Measurements from ENCODE around the gene ZSWIM5.
"Not testable (repeated sequence)": the region's sequence is repeated elsewhere in the genome, so short reads cannot be mapped to it uniquely, and the experiment has no call there.

The ZSWIM5 gene

DNA sequence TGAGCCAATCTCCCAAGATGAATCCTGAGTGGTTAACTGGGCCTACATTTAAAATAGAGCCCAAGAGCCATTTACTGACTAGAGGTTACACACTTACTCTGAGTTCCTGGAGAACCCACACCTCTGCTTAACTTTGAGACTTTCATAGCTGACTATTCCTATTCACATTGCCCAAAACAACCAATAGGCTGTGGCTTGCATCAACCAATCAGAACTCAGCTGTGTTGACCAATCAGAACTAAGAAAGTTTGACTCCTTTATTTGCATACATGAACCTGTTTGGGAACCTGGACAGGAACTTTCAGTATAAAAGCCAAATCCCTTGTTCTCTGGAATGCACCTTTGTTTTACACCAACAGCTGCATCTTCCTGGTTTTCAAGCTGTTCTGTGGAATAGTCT, 9.5 kb downstream of the ZSWIM5 start:
- TF ChIP-seq TAF1 (IDR thresholded peaks at IDR 0.05; ENCODE audit: borderline replicate concordance, low read depth, low read length) (no peak), POLR2A (IDR thresholded peaks at IDR 0.05; ENCODE audit: low read depth, low read length) (no peak), POLR2AphosphoS5 (IDR thresholded peaks at IDR 0.05; ENCODE audit: low read depth, low read length) (no peak)
- DNase-seq (ENCODE audit: insufficient read length), result no peak
- FAIRE-seq, result no peak

DNA sequence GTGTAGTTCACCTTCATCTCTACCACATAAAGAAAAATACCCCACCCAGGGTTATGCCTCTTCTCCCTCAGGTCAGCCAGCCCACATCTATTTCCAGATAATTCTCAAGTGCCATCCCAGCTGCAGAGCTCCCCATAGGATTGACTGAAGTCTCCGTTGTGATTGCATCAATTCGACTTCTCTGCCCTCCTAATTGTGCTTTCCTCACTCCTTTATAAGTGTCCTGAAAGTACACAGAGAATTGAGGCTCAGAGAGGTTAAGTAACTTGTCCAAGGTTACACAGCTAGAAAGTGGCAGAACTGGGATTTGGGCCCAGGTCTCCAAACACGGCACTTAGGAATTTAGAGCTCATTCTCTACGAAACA, 15.0 kb downstream of the ZSWIM5 start:
- TF ChIP-seq TAF1 (IDR thresholded peaks at IDR 0.05; ENCODE audit: borderline replicate concordance, low read depth, low read length) (no peak), POLR2AphosphoS5 (IDR thresholded peaks at IDR 0.05; ENCODE audit: low read depth, low read length) (no peak), POLR2A (IDR thresholded peaks at IDR 0.05; ENCODE audit: low read depth, low read length) (no peak)
- no peak for DNase-seq (ENCODE audit: insufficient read length)
- no peak for FAIRE-seq

DNA sequence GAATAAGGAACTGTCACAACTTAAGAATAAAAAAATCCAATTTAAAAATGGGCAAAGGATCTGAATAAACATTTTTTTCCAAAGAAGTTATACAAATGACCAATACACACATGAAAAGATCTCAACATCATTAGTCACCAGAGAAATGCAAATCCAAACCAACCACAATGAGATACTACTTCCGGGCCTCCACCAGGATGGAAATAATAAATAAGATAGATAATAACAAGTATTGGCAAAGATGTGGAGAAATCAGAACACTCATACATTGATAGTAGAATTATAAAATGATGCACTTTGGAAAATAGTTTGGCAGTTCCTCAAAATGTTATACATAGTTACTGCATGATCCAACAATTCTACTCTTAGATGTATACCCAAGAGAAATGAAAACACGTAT, 18.7 kb downstream of the ZSWIM5 start:
- FAIRE-seq (no peak), DNase-seq (ENCODE audit: insufficient read length) (no peak)
- no peak for TF ChIP-seq POLR2A (IDR thresholded peaks at IDR 0.05; ENCODE audit: low read depth, low read length)
- TF ChIP-seq POLR2AphosphoS5 (IDR thresholded peaks at IDR 0.05; ENCODE audit: low read depth, low read length), result no peak
- no peak for TF ChIP-seq TAF1 (IDR thresholded peaks at IDR 0.05; ENCODE audit: borderline replicate concordance, low read depth, low read length)

DNA sequence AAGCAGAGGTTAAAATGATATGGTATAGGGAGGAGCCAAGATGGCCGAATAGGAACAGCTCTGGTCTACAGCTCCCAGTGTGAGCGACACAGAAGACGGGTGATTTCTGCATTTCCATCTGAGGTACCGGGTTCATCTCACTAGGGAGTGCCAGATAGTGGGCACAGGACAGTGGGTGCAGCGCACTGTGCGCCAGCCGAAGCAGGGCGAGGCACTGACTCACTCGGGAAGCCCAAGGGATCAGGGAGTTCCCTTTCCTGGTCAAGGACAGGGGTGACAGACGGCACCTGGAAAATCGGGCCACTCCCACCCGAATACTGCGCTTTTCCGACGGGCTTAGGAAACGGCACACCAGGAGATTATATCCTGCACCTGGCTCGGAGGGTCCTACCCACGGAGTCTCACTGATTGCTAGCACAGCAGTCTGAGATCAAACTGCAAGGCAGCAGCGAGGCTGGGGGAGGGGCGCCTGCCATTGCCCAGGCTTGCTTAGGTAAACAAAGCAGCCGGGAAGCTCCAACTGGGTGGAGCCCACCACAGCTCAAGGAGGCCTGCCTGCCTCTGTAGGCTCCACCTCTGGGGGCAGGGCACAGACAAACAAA, 26.4 kb downstream of the ZSWIM5 start:
- not testable (repeated sequence) for FAIRE-seq; DNase-seq (ENCODE audit: insufficient read length)

DNA sequence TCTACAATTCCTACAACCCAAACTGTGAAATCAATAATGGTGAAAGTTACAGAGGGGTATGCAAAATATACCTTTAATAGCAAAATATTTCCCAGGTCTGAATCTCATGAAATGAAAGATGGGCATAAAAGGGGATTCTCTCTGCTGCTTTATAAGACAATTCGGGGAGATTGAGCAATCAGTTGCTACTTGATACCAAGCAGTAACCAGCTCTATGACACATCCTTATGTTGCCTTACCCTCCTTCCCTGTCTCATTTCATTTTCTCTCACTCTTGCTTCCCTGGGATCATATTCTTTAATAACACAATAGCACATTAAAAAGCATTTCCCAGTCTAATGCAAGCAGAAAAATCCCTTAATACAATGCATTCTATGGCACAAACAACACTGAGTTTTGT, 29.0 kb downstream of the ZSWIM5 start:
- FAIRE-seq, result no peak
- DNase-seq (ENCODE audit: insufficient read length), result no peak
- no peak for TF ChIP-seq POLR2A (IDR thresholded peaks at IDR 0.05; ENCODE audit: low read depth, low read length)
- no peak for TF ChIP-seq TAF1 (IDR thresholded peaks at IDR 0.05; ENCODE audit: borderline replicate concordance, low read depth, low read length)
- TF ChIP-seq POLR2AphosphoS5 (IDR thresholded peaks at IDR 0.05; ENCODE audit: low read depth, low read length), result no peak

DNA sequence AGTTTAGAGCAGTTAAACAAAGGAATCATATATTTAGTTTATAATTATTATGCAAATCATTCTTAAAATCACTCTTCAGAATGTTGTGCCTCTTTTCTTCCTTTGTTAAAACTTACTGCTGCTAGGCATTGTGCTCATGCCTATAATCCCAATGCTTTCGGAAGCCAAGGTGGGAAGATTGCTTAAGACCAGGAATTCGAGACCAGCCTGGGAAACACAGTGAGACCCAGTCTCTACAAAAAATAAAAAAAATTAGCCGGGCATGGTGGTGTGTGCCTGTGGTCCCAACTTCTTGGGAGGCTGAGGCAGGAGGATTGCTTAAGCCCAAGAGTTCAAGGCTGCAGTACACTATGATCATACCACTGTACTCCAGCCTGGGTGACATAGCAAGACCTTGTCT, 33.6 kb downstream of the ZSWIM5 start:
- FAIRE-seq (no peak), DNase-seq (ENCODE audit: insufficient read length) (no peak)
- TF ChIP-seq POLR2AphosphoS5 (IDR thresholded peaks at IDR 0.05; ENCODE audit: low read depth, low read length) (no peak), TAF1 (IDR thresholded peaks at IDR 0.05; ENCODE audit: borderline replicate concordance, low read depth, low read length) (no peak), POLR2A (IDR thresholded peaks at IDR 0.05; ENCODE audit: low read depth, low read length) (no peak)

DNA sequence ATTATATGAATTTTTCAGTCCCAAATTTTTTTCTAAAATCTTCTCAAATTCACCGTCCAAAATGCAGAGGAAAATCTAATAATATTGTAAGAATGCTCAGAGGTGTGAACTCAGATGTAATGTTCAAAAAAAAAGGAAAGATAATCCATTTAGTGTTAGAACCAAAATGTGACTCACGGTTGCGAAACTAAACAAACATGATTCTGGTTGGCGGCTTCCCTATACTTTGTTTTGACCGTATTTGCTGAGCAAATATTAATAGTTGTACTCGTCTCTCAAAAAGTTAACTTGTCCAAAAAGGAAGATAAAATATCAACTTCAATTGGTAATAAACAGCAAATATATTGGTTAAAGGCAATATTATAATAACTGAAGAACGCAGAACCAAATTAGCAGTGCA, 34.4 kb downstream of the ZSWIM5 start:
- DNase-seq (ENCODE audit: insufficient read length) (no peak), FAIRE-seq (no peak)
- no peak for TF ChIP-seq POLR2A (IDR thresholded peaks at IDR 0.05; ENCODE audit: low read depth, low read length)
- no peak for TF ChIP-seq POLR2AphosphoS5 (IDR thresholded peaks at IDR 0.05; ENCODE audit: low read depth, low read length)
- TF ChIP-seq TAF1 (IDR thresholded peaks at IDR 0.05; ENCODE audit: borderline replicate concordance, low read depth, low read length), result no peak

DNA sequence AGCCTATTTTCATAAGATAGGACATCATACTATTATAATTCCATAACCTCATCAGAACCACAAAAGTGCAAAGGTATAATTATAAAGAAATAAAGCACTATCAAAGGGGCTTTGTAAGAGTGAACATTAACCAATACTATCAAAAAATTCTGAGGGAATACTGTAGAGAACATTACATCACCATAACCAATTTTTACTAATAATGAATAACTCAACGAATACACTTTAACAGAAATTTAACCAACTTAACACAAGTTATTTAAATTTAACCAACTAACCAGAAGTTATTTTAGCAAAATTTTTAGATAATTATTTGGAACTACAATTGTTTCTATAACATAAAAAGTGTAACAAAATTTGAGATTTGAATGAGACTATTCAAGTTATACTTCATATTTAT, 34.8 kb downstream of the ZSWIM5 start:
- DNase-seq (ENCODE audit: insufficient read length), result no peak
- FAIRE-seq, result no peak
- no peak for TF ChIP-seq POLR2A (IDR thresholded peaks at IDR 0.05; ENCODE audit: low read depth, low read length)
- no peak for TF ChIP-seq TAF1 (IDR thresholded peaks at IDR 0.05; ENCODE audit: borderline replicate concordance, low read depth, low read length)
- no peak for TF ChIP-seq POLR2AphosphoS5 (IDR thresholded peaks at IDR 0.05; ENCODE audit: low read depth, low read length)

DNA sequence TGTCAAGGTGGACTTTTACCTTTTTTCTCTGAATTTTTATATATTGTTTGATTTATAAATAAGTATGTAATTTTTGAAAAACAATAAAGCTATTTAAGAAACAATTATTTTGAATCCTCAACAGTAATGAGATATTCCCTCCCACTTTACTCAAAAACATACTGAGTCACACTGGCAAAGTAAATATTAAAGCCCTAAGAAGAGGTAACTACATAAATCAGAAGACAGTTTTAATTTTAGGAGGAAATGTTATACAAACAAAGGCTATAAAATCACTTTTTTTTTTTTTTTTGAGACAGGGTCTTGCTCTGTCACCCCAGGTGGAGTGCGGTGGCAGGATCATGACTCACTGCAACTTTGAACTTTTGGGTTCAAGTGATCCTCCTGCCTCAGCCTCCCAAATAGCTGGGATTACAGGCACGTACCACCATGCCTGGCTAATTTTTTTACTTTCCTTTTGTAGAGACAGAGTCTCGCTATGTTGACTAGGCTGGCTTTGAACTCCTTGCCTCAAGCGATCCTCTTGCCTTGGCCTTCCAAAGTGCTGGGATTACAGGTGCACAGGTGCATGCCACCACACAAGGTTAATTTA, 36.2 kb downstream of the ZSWIM5 start:
- DNase-seq (ENCODE audit: insufficient read length), result no peak
- no peak for FAIRE-seq
- TF ChIP-seq POLR2AphosphoS5 (IDR thresholded peaks at IDR 0.05; ENCODE audit: low read depth, low read length), result no peak
- TF ChIP-seq TAF1 (IDR thresholded peaks at IDR 0.05; ENCODE audit: borderline replicate concordance, low read depth, low read length), result no peak
- TF ChIP-seq POLR2A (IDR thresholded peaks at IDR 0.05; ENCODE audit: low read depth, low read length), result no peak

DNA sequence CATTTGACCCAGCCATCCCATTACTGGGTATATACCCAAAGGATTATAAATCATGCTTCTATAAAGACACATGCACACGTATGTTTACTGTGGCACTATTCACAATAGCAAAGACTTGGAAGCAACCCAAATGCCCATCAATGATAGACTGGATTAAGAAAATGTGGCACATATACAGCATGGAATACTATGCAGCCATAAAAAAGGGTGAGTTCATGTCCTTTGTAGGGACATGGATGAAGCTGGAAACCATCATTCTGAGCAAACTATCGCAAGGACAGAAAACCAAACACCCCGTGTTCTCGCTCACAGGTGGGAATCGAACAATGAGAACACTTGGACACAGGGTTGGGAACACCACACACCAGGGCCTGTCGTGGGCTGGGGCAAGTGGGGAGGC, 38.5 kb downstream of the ZSWIM5 start:
- FAIRE-seq; DNase-seq (ENCODE audit: insufficient read length): not testable (repeated sequence)

DNA sequence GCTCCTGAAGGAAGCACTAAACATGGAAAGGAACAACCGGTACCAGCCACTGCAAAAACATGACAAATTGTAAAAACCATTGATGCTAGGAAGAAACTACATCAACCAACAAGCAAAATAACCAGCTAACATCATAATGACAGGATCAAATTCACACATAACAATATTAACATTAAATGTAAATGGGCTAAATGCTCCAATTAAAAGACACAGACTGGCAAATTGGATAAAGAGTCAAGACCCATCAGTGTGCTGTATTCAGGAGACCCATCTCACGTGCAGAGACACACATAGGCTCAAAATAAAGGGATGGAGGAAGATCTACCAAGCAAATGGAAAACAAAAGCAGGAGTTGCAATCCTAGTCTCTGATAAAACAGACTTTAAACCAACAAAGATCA, 42.1 kb downstream of the ZSWIM5 start:
- FAIRE-seq; DNase-seq (ENCODE audit: insufficient read length): not testable (repeated sequence)

DNA sequence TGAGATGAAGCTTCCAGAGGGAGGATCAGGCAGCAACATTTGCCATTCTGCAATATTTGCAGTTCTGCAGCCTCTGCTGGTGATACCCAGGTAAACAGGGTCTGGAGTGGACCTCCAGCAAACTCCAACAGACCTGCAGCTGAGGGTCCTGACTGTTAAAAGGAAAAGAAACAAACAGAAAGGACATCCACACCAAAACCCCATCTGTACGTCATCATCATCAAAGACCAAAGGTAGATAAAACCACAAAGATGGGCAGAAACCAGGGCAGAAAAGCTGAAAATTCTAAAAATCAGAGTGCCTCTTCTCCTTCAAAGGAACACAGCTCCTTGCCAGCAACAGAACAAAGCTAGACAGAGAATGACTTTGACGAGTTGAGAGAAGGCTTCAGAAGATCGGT, 43.3 kb downstream of the ZSWIM5 start:
- not testable (repeated sequence) for DNase-seq (ENCODE audit: insufficient read length); FAIRE-seq

DNA sequence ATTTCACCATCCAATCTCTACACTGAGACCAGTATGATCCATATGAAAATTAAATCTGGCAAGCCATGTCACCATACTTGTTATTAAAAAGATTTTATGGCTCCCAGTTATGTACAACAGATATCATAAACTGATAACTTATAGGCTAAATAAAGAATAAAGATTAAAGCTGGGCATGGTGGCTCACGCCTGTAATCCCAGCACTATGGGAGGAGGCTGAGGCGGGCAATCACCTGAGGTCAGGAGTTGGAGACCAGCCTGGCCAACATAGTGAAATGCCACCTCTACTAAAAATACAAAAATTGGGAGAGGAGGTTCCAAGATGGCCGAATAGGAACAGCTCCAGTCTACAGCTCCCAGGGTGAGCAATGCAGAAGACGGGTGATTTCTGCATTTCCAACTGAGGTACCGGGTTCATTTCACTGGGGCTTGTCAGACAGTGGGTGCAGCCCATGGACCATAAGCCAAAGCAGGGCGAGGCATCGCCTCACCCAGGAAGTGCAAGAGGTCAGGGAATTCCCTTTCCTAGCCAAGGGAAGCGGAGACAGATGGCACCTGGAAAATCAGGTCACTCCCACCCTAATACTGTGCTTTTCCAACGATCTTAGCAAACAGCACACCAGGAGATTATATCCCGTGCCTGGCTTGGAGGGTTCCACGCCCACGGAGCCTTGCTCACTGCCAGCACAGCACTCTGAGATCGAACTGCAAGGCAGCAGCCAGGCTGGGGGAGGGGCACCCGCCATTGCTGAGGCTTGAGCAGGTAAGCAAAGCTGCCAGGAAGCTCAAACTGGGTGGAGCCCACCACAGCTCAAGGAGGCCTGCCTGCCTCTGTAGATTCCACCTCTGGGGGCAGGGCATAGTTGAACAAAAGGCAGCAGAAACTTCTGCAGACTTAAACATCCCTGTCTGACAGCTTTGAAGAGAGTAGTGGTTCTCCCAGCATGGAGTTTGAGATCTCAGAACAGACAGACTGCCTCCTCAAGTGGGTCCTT, 44.1 kb downstream of the ZSWIM5 start:
- DNase-seq (ENCODE audit: insufficient read length); FAIRE-seq: not testable (repeated sequence)

Data from GM12892 (cell line).